Type B pancreatic cell (in vitro differentiated cells): ENCODE results near the gene LYRM4. TPM values are rescaled to one million over a fixed set of nuclear protein-coding genes. Genes with fewer than 3 reads are reported as not detected.

Source experiments
- DNase-seq: peaks from one replicate; pipeline ENCODE4 v3.0.0; 2021; ENCODE audit warnings: mixed read lengths; ENCODE audit not compliant: unreplicated experiment; ENCODE audit errors: extremely low spot score
- H3K27ac Mint-ChIP-seq: 2 replicates; pipeline ENCODE4 v1.8.0; 2021; ENCODE audit warnings: mild to moderate bottlenecking, mixed read lengths
- H3K27me3 Mint-ChIP-seq: 2 replicates; pipeline ENCODE4 v1.8.0; 2021; ENCODE audit warnings: mixed read lengths
- H3K36me3 Mint-ChIP-seq: 2 replicates; pipeline ENCODE4 v1.8.0; 2021; ENCODE audit warnings: mixed read lengths
- H3K4me1 Mint-ChIP-seq: one replicate; pipeline ENCODE4 v1.8.0; 2021; ENCODE audit warnings: mixed read lengths; ENCODE audit not compliant: unreplicated experiment
- H3K4me3 Mint-ChIP-seq: 2 replicates; pipeline ENCODE4 v1.8.0; 2021; ENCODE audit warnings: mild to moderate bottlenecking, mixed read lengths
- H3K9me3 Mint-ChIP-seq: 2 replicates; pipeline ENCODE4 v1.8.0; 2021; ENCODE audit warnings: mixed read lengths
- total RNA-seq: library from RNA; stranded (reverse); gene quantifications from 2 replicates; pipeline ENCODE4 v1.2.1, GENCODE V29; 2021; ENCODE audit warnings: low replicate concordance
- TF ChIP-seq, protein P1 (sequence below): fragments of 200-600 bp; sonication (generic); conservative IDR thresholded peaks from 2 replicates; pipeline ENCODE4 v1.5.0; 2021; ENCODE audit warnings: antibody characterized with exemption, mild to moderate bottlenecking

LYRM4 gene
- total RNA-seq, 1 donor from 2014 or later: 39.5 TPM

DNA sequence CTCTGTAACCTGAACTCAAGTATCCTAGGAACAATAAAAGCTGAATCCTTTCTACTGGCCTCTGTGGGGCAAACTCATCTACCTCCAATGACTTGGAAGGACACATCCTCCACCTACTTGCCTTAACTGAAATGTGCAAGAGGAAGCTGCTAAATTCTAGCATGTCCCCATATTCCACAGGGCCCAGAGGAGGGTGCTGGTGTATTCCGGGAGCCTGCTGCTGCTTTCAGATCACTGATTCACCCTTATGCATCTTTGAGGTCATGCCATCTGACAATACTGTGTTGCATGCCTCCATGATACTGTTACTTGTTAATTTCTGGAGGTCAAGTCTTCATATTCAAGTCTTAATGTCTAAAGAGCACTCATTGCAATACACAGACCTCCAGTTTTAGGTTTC is 40.3 kb downstream of the LYRM4 start:
- H3K27me3 Mint-ChIP-seq: no peaks in the 10 kb centered on the region
- peaks cover 15% of the 10 kb centered on the region for H3K4me1 Mint-ChIP-seq
- no peak for DNase-seq
- H3K9me3 Mint-ChIP-seq: no peaks in the 10 kb centered on the region
- peaks cover 4% of the 10 kb centered on the region for H3K36me3 Mint-ChIP-seq
- H3K4me3 Mint-ChIP-seq: no peak overlapping the region
- no peak overlapping the region for H3K27ac Mint-ChIP-seq
- TF ChIP-seq, protein P1, sequence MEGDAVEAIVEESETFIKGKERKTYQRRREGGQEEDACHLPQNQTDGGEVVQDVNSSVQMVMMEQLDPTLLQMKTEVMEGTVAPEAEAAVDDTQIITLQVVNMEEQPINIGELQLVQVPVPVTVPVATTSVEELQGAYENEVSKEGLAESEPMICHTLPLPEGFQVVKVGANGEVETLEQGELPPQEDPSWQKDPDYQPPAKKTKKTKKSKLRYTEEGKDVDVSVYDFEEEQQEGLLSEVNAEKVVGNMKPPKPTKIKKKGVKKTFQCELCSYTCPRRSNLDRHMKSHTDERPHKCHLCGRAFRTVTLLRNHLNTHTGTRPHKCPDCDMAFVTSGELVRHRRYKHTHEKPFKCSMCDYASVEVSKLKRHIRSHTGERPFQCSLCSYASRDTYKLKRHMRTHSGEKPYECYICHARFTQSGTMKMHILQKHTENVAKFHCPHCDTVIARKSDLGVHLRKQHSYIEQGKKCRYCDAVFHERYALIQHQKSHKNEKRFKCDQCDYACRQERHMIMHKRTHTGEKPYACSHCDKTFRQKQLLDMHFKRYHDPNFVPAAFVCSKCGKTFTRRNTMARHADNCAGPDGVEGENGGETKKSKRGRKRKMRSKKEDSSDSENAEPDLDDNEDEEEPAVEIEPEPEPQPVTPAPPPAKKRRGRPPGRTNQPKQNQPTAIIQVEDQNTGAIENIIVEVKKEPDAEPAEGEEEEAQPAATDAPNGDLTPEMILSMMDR: no peak

DNA sequence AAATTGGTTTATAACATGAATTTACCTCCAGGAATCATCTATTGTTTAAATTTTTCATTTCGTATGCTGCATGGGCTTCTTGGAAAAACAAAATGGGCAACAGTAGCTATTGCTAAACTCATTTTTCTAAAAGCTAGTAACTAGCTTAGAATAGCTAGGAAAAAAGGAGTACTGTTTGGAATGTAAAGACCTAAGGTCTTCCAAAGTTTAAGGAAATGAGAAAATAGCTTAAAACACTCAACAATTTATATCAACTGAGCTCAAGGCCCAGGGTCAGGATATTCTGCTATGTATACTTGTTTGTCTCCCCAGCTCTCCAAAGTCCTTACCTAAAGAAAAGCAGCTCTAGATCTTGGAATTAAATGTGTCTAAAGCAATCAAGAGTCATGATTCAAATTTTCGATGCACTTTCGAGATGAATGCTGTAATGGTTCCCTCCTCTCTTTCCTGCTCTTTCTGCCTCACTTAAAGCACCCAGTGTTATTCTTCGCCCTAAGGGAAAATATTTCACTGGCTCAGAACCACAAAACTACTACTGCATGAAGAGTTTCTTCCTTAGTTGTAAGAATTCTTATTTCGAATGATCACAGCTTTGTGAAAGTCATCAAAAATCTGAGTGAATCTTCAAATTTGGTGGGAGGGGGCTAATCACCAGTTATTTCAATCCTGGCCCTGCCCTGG is 41.6 kb downstream of the LYRM4 start:
- Mint-ChIP-seq H3K27ac (no peak overlapping the region), H3K9me3 (no peaks in the 10 kb centered on the region), H3K36me3 (peaks cover 4% of the 10 kb centered on the region), H3K4me1 (peaks cover 28% of the 10 kb centered on the region), H3K4me3 (no peak overlapping the region), H3K27me3 (no peaks in the 10 kb centered on the region)
- TF ChIP-seq, protein P1: no peak
- DNase-seq: no peak

DNA sequence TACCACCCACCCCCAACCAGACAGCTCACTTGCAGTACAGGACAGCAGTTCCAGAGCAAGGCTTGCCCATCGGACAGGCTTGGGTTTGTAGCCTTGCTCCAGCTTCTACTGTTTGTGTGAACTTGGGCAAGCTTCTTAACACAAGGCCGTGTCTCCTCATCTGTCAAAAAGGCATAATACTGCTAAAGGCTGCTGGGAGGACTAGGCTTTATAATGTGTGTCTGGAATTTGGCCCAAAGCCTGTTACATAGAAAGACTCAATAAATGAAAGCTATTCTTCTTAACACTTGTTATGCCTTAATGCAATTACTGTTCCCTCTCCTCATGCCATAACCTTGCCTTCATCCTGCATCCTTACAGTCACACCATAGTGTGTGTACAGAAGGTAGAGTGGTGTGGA is 43.4 kb downstream of the LYRM4 start:
- DNase-seq: no peak
- H3K4me3 Mint-ChIP-seq: no peak overlapping the region
- no peaks in the 10 kb centered on the region for H3K9me3 Mint-ChIP-seq
- H3K36me3 Mint-ChIP-seq: peaks cover 9% of the 10 kb centered on the region
- peaks cover 33% of the 10 kb centered on the region for H3K4me1 Mint-ChIP-seq
- no peak overlapping the region for H3K27ac Mint-ChIP-seq
- TF ChIP-seq, protein P1: no peak
- no peaks in the 10 kb centered on the region for H3K27me3 Mint-ChIP-seq

DNA sequence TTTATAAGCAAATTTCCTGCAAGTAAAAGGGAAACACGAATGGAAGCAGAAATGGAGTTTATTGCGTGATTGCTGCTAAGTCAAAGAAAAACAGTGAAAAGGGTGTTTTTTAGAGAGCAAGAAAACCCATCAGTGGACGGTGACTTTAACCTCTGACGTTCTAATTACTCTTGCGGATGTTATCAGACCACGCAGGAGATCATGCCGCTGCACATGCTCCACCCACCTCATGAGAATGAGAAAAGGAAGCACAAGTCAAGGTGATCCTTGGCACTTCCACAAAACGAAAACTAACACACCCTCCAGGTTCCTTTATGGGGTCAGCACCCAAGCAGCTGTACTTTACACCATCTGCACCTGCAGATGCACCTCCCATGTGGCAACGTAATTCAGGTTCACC is 45.0 kb downstream of the LYRM4 start:
- no peaks in the 10 kb centered on the region for H3K9me3 Mint-ChIP-seq
- H3K27me3 Mint-ChIP-seq: no peaks in the 10 kb centered on the region
- H3K27ac Mint-ChIP-seq: no peak overlapping the region
- peaks cover 14% of the 10 kb centered on the region for H3K36me3 Mint-ChIP-seq
- peaks cover 33% of the 10 kb centered on the region for H3K4me1 Mint-ChIP-seq
- no peak overlapping the region for H3K4me3 Mint-ChIP-seq
- DNase-seq: no peak
- TF ChIP-seq, protein P1: no peak

DNA sequence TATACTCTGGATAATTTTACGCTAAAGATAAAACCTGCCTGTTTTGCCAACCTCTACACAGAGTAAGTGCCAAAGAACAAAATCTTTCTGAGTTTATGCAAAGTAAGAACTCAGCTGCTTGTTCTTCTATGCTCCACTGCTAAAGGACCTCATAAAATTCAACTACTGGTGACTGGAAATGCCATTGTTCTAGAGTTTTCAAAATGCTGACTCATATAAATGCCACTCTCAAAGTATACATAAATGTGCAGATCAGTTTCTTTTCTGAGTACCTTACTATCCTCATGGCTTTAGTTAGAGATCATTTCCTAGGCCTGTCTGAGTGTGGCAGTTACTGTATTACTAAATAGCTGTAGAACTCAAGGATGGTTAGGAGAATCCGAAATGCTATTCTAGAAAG is 45.6 kb downstream of the LYRM4 start:
- peaks cover 33% of the 10 kb centered on the region for H3K4me1 Mint-ChIP-seq
- TF ChIP-seq, protein P1: no peak
- no peak overlapping the region for H3K27ac Mint-ChIP-seq
- DNase-seq: no peak
- no peaks in the 10 kb centered on the region for H3K9me3 Mint-ChIP-seq
- H3K4me3 Mint-ChIP-seq: no peak overlapping the region
- peaks cover 14% of the 10 kb centered on the region for H3K36me3 Mint-ChIP-seq
- no peaks in the 10 kb centered on the region for H3K27me3 Mint-ChIP-seq
